Measurements from ENCODE around the gene USP24.

Gene USP24

GRCh38 chr1:55055084-55055882 lies 159.9 kb downstream of the USP24 start:
- Histone ChIP-seq H3K27ac (ENCODE audit: insufficient read depth in 1 of 2, low read depth in 1 of 2, low read length in 2 of 2, poor library complexity in 1 of 2, severe bottlenecking in 2 of 2) (no peak overlapping the region), H3K27me3 (replicated peaks in 2 of 5; ENCODE audit: control insufficient read depth in 4 of 5, insufficient read depth in 5 of 5, low read length in 4 of 5) (no peaks in the 10 kb centered on the region), H3K36me3 (ENCODE audit: control insufficient read depth in 4 of 4, insufficient read depth in 4 of 4, low read length in 3 of 4) (no peaks in the 10 kb centered on the region), H3K4me3 (ENCODE audit: control insufficient read depth in 1 of 7, extremely low read depth in 1 of 7, insufficient read depth in 4 of 7, low read depth in 2 of 7, low read length in 6 of 7) (no peak overlapping the region), H3K4me1 (ENCODE audit: control extremely low read depth in 1 of 4, control insufficient read depth in 4 of 4, insufficient read depth in 4 of 4, low read length in 3 of 4) (no peaks in the 10 kb centered on the region), H3K9me3 (ENCODE audit: control extremely low read depth in 1 of 5, control insufficient read depth in 4 of 5, insufficient read depth in 2 of 5, low read depth in 1 of 5, low read length in 4 of 5) (no peaks in the 10 kb centered on the region)
- WGBS (ENCODE audit: insufficient coverage): 88% methylated on average over 8 of the region's 12 CpGs
- POLR2A ChIA-PET: interaction anchor here (0.5 kb wide), 1 partner anchor 43 kb away, joined by 3 read pairs; no protein-coding TSS in a partner anchor
- CTCF ChIA-PET: no interaction called here
- no peak for DNase-seq

DNA sequence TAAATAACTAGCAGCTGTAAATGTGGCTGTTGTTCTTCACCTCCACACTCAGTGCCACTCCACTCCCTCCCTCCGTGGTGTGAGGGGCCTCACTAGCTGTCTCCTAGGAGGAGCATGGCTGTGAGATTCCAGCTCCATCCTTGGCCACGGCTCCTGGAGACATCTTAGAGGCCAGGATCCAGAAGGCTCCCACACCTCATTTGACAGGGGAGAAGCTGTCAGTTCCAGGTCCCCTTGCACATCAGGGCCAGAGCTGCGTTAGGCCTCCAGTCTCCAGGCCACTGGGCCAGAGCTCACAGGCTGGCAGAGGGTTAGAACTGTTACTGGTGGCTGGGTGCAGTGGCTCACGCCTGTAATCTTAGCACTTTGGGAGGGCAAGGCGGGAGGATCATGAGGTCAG lies 160.8 kb downstream of the USP24 start:
- H3K27ac ChIP-seq (ENCODE audit: insufficient read depth in 1 of 2, low read depth in 1 of 2, low read length in 2 of 2, poor library complexity in 1 of 2, severe bottlenecking in 2 of 2): no peak overlapping the region
- POLR2A ChIA-PET: no interaction called here
- H3K4me3 ChIP-seq (ENCODE audit: control insufficient read depth in 1 of 7, extremely low read depth in 1 of 7, insufficient read depth in 4 of 7, low read depth in 2 of 7, low read length in 6 of 7): no peak overlapping the region
- H3K27me3 ChIP-seq (replicated peaks in 2 of 5; ENCODE audit: control insufficient read depth in 4 of 5, insufficient read depth in 5 of 5, low read length in 4 of 5): no peaks in the 10 kb centered on the region
- CTCF ChIA-PET: no interaction called here
- no peak for DNase-seq
- H3K36me3 ChIP-seq (ENCODE audit: control insufficient read depth in 4 of 4, insufficient read depth in 4 of 4, low read length in 3 of 4): no peaks in the 10 kb centered on the region
- 97% methylated on average over 5 of the region's 5 CpGs for WGBS (ENCODE audit: insufficient coverage)
- H3K4me1 ChIP-seq (ENCODE audit: control extremely low read depth in 1 of 4, control insufficient read depth in 4 of 4, insufficient read depth in 4 of 4, low read length in 3 of 4): no peaks in the 10 kb centered on the region
- no peaks in the 10 kb centered on the region for H3K9me3 ChIP-seq (ENCODE audit: control extremely low read depth in 1 of 5, control insufficient read depth in 4 of 5, insufficient read depth in 2 of 5, low read depth in 1 of 5, low read length in 4 of 5)

DNA sequence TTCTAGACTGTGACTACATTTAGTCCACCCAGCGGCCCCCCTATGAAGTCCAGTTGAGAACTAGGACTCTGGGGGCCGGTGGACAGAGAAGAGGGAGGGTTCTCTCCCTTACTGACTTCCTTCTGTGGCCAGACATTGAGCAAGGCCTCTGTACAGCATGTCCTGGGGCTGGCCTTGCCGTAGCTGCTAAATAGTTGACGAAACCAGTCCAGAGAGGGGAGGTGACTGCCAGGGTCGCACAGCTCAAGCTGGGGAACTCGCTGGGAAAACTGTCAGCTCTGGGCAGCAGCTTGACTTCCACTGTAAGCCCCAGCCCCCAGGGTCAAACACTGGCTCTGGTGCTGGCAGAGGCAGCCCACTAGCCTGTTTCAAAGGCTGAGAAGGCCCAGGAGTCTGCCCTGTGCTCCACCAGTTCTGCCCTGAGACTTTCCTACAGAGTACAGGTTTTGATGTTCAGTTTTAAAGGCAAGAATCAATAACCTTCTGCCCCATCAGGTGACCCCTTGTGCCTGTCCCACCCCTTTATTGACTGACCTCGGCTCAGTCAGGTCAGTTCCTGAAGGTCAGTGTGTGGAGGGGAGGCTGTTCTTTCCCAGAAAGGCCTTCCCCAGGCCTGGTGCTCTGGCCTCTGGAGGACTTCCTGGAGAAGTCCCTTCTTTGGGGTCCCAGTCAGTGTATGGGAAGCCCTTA lies 161.8 kb downstream of the USP24 start:
- no peak for DNase-seq
- Histone ChIP-seq H3K4me3 (ENCODE audit: control insufficient read depth in 1 of 7, extremely low read depth in 1 of 7, insufficient read depth in 4 of 7, low read depth in 2 of 7, low read length in 6 of 7) (no peak overlapping the region), H3K36me3 (ENCODE audit: control insufficient read depth in 4 of 4, insufficient read depth in 4 of 4, low read length in 3 of 4) (no peaks in the 10 kb centered on the region), H3K4me1 (ENCODE audit: control extremely low read depth in 1 of 4, control insufficient read depth in 4 of 4, insufficient read depth in 4 of 4, low read length in 3 of 4) (no peaks in the 10 kb centered on the region), H3K27ac (ENCODE audit: insufficient read depth in 1 of 2, low read depth in 1 of 2, low read length in 2 of 2, poor library complexity in 1 of 2, severe bottlenecking in 2 of 2) (no peak overlapping the region), H3K9me3 (ENCODE audit: control extremely low read depth in 1 of 5, control insufficient read depth in 4 of 5, insufficient read depth in 2 of 5, low read depth in 1 of 5, low read length in 4 of 5) (no peaks in the 10 kb centered on the region), H3K27me3 (replicated peaks in 2 of 5; ENCODE audit: control insufficient read depth in 4 of 5, insufficient read depth in 5 of 5, low read length in 4 of 5) (no peaks in the 10 kb centered on the region)
- CTCF ChIA-PET: no interaction called here
- WGBS (ENCODE audit: insufficient coverage): 68% methylated on average over 7 of the region's 7 CpGs
- POLR2A ChIA-PET: no interaction called here

DNA sequence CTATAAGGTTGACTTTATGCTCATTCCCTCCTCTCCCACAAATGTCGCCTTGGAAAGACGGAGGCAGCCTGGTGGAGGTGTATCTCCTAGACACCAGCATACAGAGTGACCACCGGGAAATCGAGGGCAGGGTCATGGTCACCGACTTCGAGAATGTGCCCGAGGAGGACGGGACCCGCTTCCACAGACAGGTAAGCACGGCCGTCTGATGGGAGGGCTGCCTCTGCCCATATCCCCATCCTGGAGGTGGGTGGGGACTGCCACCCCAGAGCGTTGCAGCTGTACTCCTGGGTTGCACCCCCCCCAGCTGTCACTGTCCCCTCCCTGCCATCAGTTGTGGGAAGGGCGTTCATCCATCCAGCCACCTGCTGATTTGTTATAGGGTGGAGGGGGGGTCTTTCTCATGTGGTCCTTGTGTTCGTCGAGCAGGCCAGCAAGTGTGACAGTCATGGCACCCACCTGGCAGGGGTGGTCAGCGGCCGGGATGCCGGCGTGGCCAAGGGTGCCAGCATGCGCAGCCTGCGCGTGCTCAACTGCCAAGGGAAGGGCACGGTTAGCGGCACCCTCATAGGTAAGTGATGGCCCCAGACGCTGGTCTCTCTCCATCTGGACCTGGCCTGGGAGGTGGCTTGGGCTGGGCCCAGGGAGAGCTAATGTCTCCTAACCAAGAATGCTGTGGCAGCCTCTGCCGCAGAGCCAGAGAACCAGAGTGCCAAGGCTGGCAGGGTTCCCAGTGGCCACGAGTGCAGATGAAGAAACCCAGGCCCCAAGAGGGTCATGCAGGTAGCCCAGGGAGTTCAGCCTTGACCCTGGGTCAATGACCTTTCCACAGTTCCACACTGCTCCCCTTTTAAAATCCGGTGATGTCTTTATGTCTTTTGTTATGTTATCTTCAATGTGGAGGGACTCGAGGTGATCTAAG lies 162.7 kb downstream of the USP24 start:
- 94% methylated on average over 24 of the region's 29 CpGs for WGBS (ENCODE audit: insufficient coverage)
- H3K27me3 ChIP-seq (replicated peaks in 2 of 5; ENCODE audit: control insufficient read depth in 4 of 5, insufficient read depth in 5 of 5, low read length in 4 of 5): no peaks in the 10 kb centered on the region
- DNase-seq: no peak
- CTCF ChIA-PET: no interaction called here
- H3K4me1 ChIP-seq (ENCODE audit: control extremely low read depth in 1 of 4, control insufficient read depth in 4 of 4, insufficient read depth in 4 of 4, low read length in 3 of 4): no peaks in the 10 kb centered on the region
- no peak overlapping the region for H3K4me3 ChIP-seq (ENCODE audit: control insufficient read depth in 1 of 7, extremely low read depth in 1 of 7, insufficient read depth in 4 of 7, low read depth in 2 of 7, low read length in 6 of 7)
- POLR2A ChIA-PET: no interaction called here
- H3K36me3 ChIP-seq (ENCODE audit: control insufficient read depth in 4 of 4, insufficient read depth in 4 of 4, low read length in 3 of 4): no peaks in the 10 kb centered on the region
- no peaks in the 10 kb centered on the region for H3K9me3 ChIP-seq (ENCODE audit: control extremely low read depth in 1 of 5, control insufficient read depth in 4 of 5, insufficient read depth in 2 of 5, low read depth in 1 of 5, low read length in 4 of 5)
- H3K27ac ChIP-seq (ENCODE audit: insufficient read depth in 1 of 2, low read depth in 1 of 2, low read length in 2 of 2, poor library complexity in 1 of 2, severe bottlenecking in 2 of 2): no peak overlapping the region

DNA sequence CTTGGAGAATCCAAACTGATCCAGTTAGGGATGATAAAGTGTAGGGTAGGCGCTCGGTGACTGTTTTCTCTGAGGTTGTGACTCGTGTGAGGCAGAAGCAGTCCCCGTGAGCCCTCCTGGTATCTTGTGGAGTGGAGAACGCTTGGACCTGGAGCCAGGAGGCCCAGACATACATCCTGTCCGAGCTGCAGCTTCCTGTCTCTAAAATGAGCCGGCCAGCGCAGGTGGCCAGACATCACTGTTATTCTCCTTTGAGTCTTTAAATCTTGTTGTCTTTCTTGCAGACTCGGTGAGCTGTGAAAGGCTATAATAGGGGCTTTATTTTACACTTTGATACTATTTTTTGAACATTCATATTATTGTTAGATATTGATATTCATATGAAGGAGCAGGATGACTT lies 163.5 kb downstream of the USP24 start:
- H3K4me1 ChIP-seq (ENCODE audit: control extremely low read depth in 1 of 4, control insufficient read depth in 4 of 4, insufficient read depth in 4 of 4, low read length in 3 of 4): no peaks in the 10 kb centered on the region
- H3K27me3 ChIP-seq (replicated peaks in 2 of 5; ENCODE audit: control insufficient read depth in 4 of 5, insufficient read depth in 5 of 5, low read length in 4 of 5): no peaks in the 10 kb centered on the region
- DNase-seq: no peak
- H3K27ac ChIP-seq (ENCODE audit: insufficient read depth in 1 of 2, low read depth in 1 of 2, low read length in 2 of 2, poor library complexity in 1 of 2, severe bottlenecking in 2 of 2): no peak overlapping the region
- no peaks in the 10 kb centered on the region for H3K9me3 ChIP-seq (ENCODE audit: control extremely low read depth in 1 of 5, control insufficient read depth in 4 of 5, insufficient read depth in 2 of 5, low read depth in 1 of 5, low read length in 4 of 5)
- H3K36me3 ChIP-seq (ENCODE audit: control insufficient read depth in 4 of 4, insufficient read depth in 4 of 4, low read length in 3 of 4): no peaks in the 10 kb centered on the region
- POLR2A ChIA-PET: no interaction called here
- H3K4me3 ChIP-seq (ENCODE audit: control insufficient read depth in 1 of 7, extremely low read depth in 1 of 7, insufficient read depth in 4 of 7, low read depth in 2 of 7, low read length in 6 of 7): no peak overlapping the region
- CTCF ChIA-PET: no interaction called here
- WGBS (ENCODE audit: insufficient coverage): 80% methylated on average over 6 of the region's 9 CpGs

GRCh38 chr1:55051169-55051568 lies 164.0 kb downstream of the USP24 start:
- DNase-seq: no peak
- CTCF ChIA-PET: no interaction called here
- 98% methylated on average over 5 of the region's 5 CpGs for WGBS (ENCODE audit: insufficient coverage)
- no peaks in the 10 kb centered on the region for H3K9me3 ChIP-seq (ENCODE audit: control extremely low read depth in 1 of 5, control insufficient read depth in 4 of 5, insufficient read depth in 2 of 5, low read depth in 1 of 5, low read length in 4 of 5)
- H3K4me1 ChIP-seq (ENCODE audit: control extremely low read depth in 1 of 4, control insufficient read depth in 4 of 4, insufficient read depth in 4 of 4, low read length in 3 of 4): no peaks in the 10 kb centered on the region
- H3K27me3 ChIP-seq (replicated peaks in 2 of 5; ENCODE audit: control insufficient read depth in 4 of 5, insufficient read depth in 5 of 5, low read length in 4 of 5): no peaks in the 10 kb centered on the region
- H3K36me3 ChIP-seq (ENCODE audit: control insufficient read depth in 4 of 4, insufficient read depth in 4 of 4, low read length in 3 of 4): no peaks in the 10 kb centered on the region
- H3K27ac ChIP-seq (ENCODE audit: insufficient read depth in 1 of 2, low read depth in 1 of 2, low read length in 2 of 2, poor library complexity in 1 of 2, severe bottlenecking in 2 of 2): no peak overlapping the region
- POLR2A ChIA-PET: no interaction called here
- no peak overlapping the region for H3K4me3 ChIP-seq (ENCODE audit: control insufficient read depth in 1 of 7, extremely low read depth in 1 of 7, insufficient read depth in 4 of 7, low read depth in 2 of 7, low read length in 6 of 7)

GRCh38 chr1:55050283-55050682 lies 164.9 kb downstream of the USP24 start:
- no peak overlapping the region for H3K4me3 ChIP-seq (ENCODE audit: control insufficient read depth in 1 of 7, extremely low read depth in 1 of 7, insufficient read depth in 4 of 7, low read depth in 2 of 7, low read length in 6 of 7)
- ChIA-PET POLR2A (no interaction called here), CTCF (no interaction called here)
- H3K27me3 ChIP-seq (replicated peaks in 2 of 5; ENCODE audit: control insufficient read depth in 4 of 5, insufficient read depth in 5 of 5, low read length in 4 of 5): no peaks in the 10 kb centered on the region
- H3K27ac ChIP-seq (ENCODE audit: insufficient read depth in 1 of 2, low read depth in 1 of 2, low read length in 2 of 2, poor library complexity in 1 of 2, severe bottlenecking in 2 of 2): no peak overlapping the region
- no peak for DNase-seq
- H3K9me3 ChIP-seq (ENCODE audit: control extremely low read depth in 1 of 5, control insufficient read depth in 4 of 5, insufficient read depth in 2 of 5, low read depth in 1 of 5, low read length in 4 of 5): no peaks in the 10 kb centered on the region
- 73% methylated on average over 4 of the region's 9 CpGs for WGBS (ENCODE audit: insufficient coverage)
- H3K36me3 ChIP-seq (ENCODE audit: control insufficient read depth in 4 of 4, insufficient read depth in 4 of 4, low read length in 3 of 4): no peaks in the 10 kb centered on the region
- H3K4me1 ChIP-seq (ENCODE audit: control extremely low read depth in 1 of 4, control insufficient read depth in 4 of 4, insufficient read depth in 4 of 4, low read length in 3 of 4): no peaks in the 10 kb centered on the region

Measured in common myeloid progenitor, CD34-positive (primary cell).